DMS114 treated with DMSO at 0.1 percent for 48 hours (cell line): ENCODE results near the gene CNKSR3.

Experiments
- DNase-seq: peaks from one replicate; lab custom pipeline; 2025; ENCODE audit not compliant: unreplicated experiment; lab: John Stamatoyannopoulos, UW

CNKSR3 gene

GRCh38 chr6:154388803-154389202, 121.7 kb downstream of the CNKSR3 start:
- no peak for DNase-seq

DNA sequence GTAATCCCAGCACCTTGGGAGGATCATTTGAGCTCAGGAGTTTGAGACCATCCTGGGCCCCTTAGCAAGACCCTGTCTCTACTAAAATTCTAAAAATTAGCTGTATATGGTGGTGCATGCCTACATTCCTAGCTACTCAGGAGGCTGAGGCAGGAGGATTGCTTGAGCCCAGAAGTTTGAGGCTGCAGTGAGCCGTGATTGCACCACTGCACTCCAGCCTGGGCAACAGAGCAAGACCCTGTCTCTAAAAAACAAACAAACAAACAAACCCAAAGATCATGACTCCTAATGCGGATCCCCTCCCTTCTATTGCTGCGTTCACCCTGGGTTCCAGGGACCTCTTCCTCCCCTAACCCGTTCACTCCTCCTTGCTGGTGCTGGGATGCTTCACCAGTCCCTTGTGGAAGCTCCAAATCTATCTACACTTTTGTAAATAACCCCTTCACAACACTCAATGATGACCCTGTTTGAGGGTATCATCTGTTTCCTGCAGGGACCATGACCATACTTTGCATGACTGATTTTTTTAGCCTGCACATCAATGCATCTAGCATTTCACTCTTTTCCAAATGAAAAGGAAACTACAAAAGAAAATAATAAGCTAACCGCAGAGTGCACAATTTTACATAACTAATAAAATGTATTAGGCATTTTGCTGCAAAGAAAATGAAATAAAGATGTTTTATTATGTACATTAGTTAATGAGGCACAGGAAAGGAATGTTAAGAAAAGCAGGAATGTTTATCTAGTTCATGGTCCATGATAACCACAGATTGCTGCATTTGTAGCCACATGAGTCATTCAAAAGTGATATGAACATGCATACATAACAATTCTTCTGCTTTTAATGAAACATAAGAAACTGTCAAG, 123.4 kb downstream of the CNKSR3 start:
- DNase-seq = no peak

DNA sequence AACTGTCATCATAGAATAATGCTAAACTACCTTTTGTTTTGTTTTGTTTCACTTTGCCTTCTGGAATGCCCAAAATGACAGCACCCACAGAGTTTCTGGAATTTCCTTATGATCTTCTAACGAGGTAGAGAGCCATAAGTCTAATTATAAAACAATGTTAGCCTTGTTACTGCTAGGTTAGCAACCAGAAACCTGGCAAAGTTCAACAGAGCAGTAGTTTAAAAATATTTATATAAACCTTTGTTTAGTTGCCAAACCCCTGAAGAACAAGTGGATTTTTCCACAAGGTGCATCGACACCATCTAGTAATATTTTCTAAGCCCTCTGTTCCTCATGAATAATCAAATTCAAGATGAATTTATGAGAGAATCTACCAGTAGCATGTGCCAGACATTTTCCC, 126.3 kb downstream of the CNKSR3 start:
- no peak for DNase-seq

GRCh38 chr6:154383273-154383672, 127.2 kb downstream of the CNKSR3 start:
- no peak for DNase-seq

DNA sequence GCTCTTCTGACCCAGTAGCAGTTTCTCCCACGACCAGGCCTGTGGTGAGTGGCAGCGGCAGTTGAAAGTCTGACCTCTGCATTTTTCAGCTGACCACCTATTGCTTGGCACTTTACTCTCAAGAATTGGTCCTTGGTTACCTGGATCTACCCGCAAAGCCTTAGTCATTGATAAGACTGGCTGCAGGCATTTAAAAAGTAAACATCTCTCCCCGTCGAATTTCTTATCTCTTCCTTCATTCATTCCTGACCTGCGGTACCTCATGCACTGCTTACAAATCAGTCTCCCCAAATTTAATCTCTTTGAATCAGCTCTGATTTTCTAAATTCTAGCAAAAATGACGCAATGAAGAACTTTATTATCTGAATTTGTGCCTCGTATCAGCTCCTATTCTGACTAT, 127.7 kb downstream of the CNKSR3 start:
- DNase-seq = no peak

GRCh38 chr6:154381548-154381947, 128.9 kb downstream of the CNKSR3 start:
- DNase-seq = no peak

DNA sequence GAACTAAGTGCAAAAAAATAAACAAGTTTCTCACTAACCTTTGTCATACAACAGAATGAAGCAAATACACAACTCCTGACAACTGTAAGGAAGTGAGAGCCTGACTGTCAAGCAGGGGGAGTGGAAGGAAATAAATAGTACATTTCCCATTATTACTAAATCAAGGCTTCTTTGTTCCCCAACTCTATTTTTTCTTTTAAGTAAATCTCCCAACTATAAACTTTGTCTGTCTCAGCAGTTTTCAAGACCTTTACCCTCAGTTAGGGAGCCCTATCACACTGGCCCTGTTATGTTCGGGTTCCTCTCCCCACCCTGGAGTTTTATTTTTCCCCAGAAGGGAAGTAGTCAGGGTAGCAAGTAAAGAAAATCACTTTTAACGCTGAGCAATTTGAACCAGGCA, 129.7 kb downstream of the CNKSR3 start:
- DNase-seq = no peak

DNA sequence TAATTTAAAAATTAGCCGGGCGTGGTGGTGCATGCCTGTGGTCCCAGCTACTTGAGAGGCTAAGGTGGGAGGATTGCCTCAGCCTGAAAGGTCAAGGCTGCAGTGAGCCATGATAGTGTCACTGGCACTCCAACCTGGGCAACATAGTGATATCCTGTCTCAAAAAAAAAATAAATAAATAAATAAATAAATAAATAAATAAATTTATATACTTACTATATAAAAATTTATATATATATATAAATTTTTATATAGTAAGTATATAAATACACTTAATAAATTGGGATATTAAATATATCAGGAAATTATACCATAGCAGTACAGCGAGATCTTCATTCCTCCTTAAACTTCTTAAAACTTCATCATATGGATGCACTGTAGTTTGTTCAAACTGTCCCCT, 130.9 kb downstream of the CNKSR3 start:
- no peak for DNase-seq

- DNase-seq = no peak
These were observed 132.0 kb downstream of the CNKSR3 start for GRCh38 chr6:154378518-154378917.

GRCh38 chr6:154377726-154378125, 132.8 kb downstream of the CNKSR3 start:
- no peak for DNase-seq

DNA sequence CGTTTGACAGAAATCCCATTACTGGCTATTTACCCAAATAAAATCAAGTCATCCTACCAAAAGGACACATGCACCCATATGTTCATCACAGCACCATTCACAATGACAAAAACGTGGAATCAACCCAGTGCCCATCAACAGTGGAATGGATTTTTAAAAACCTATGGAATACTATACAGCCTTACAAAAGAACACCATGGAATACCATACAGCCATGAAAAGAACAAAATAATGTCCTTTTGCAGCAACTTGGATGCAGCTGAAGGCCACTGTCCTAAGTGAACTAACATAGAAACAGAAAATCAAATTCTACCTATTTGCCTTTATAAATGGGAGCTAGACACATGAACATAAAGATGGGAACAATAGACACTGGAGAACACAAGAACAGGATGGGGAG, 136.5 kb downstream of the CNKSR3 start:
- DNase-seq = no peak

- no peak for DNase-seq
These were observed 139.2 kb downstream of the CNKSR3 start for GRCh38 chr6:154371281-154371680.

- no peak for DNase-seq
These were observed 139.9 kb downstream of the CNKSR3 start for GRCh38 chr6:154370545-154370944.

- DNase-seq = no peak
These were observed 142.4 kb downstream of the CNKSR3 start for GRCh38 chr6:154367839-154368695.

- DNase-seq = no peak
These were observed 143.1 kb downstream of the CNKSR3 start for GRCh38 chr6:154367336-154367735.

- no peak for DNase-seq
These were observed 146.7 kb downstream of the CNKSR3 start for GRCh38 chr6:154363821-154364220.

GRCh38 chr6:154361476-154361875, 149.0 kb downstream of the CNKSR3 start:
- DNase-seq = no peak

DNA sequence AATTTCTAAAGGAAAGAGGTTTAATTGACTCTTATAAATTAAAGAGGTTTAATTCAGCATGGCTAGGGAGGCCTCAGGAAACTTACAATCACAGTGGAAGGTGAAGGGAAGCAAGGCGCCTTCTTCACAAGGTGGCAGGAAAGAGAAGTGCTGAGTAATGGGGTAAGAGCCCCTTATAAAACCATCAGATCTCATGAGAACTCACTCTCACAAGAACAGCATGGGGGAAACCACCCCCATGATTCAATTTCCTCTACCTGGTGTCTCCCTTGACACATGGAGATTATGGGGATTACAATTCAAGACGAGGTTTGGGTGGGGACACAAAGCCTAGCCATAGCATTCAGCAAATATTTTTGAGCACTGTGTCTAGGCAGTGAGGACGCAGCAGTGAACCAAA, 150.0 kb downstream of the CNKSR3 start:
- no peak for DNase-seq

DNA sequence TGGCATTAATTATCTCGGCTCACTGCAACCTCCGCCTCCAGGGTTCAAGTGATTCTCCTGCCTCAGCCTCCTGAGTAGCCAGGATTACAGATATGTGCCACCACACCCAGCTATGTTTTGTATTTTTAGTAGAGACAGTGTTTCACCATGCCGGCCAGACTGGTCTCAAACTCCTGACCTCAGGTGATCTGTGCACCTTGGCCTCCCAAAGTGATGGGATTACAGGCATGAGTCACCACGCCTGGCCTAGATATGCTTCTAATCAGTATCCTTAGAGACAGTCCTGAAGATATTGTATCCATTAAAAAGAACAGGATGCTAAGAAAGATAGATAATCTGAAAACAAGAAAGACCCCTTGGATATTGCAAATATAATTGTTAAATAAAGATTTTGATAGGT, 150.8 kb downstream of the CNKSR3 start:
- no peak for DNase-seq

DNA sequence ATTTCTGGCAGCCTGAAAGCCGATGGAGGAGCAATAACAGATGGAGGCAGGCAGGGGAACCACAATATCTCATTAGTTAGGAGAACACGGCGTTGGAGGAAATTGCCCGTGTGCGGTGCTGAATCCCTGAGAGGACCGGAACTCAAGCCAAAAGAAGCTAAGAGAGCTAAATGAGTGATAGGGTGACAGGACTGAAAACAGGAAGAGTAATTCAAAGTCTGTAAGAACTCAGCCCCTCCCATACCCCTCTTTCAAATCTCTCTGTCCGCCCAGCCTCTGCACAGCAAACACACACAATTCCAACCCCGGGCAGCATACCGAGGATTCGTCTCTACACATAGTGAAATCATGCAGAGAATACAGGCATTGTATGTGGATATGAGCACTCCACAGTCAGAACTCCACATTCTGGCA, 151.3 kb downstream of the CNKSR3 start:
- DNase-seq = no peak

GRCh38 chr6:154358019-154358545, 152.4 kb downstream of the CNKSR3 start:
- no peak for DNase-seq

GRCh38 chr6:154356690-154357089, 153.8 kb downstream of the CNKSR3 start, which contains the start of gene IPCEF1:
TSS of gene IPCEF1 (minus strand) at chr6:154356803. CDS start at chr6:154265947, 90,856 bp downstream.
- DNase-seq = no peak
